IMR-90 (cell line): ENCODE data around the gene CREB5. TPM values are rescaled to one million over a fixed set of nuclear protein-coding genes. Genes with fewer than 3 reads are reported as not detected.

Experiments used
- ATAC-seq: fragments of 200-7000 bp; cut with Tn5 transposase; 2 replicates; pipeline ENCODE4 v1.9.1; 2020; ENCODE audit warnings: low read depth, mild to moderate bottlenecking, moderate library complexity
- BruUV-seq: library from RNA; stranded (reverse); fragments of 400-500 nt; replicated peaks from 2 replicates; lab custom pipeline; 2021; lab: Mats Ljungman, UMichigan
- CTCF ChIA-PET: fragments of 300-600 bp; formaldehyde crosslinking; extraction: SDS; loops from one replicate; lab custom pipeline; 2021; ENCODE audit warnings: antibody characterized with exemption; lab: Yijun Ruan, JAX
- POLR2A ChIA-PET: fragments of 300-600 bp; sonication (Branson Sonifier 250); formaldehyde crosslinking; loops from one replicate; lab custom pipeline; 2022; ENCODE audit warnings: antibody characterized with exemption; ENCODE audit not compliant: unreplicated experiment; lab: Charles Lee
- DNase-seq: peaks from one replicate; pipeline ENCODE4 v3.0.0; 2013
- H2AFZ ChIP-seq: replicated peaks from 2 replicates; pipeline ENCODE3; 2013; ENCODE audit warnings: low read length, mild to moderate bottlenecking; ENCODE audit not compliant: poor library complexity
- H2AK5ac ChIP-seq: 2 replicates; pipeline ENCODE4 v1.6.1; 2013; ENCODE audit warnings: low read depth, low read length, inconsistent platforms
- H2AK9ac ChIP-seq: replicated peaks from 2 replicates; pipeline ENCODE3; 2013; ENCODE audit warnings: mild to moderate bottlenecking, low read depth, low read length, moderate library complexity; ENCODE audit not compliant: poor library complexity
- H2BK120ac ChIP-seq: 2 replicates; pipeline ENCODE4 v1.6.1; 2013; ENCODE audit warnings: low read depth, low read length, inconsistent platforms
- H2BK15ac ChIP-seq: 3 replicates; pipeline ENCODE4 v1.6.1; 2013; ENCODE audit warnings: low read depth, low read length, inconsistent platforms
- H2BK20ac ChIP-seq: 2 replicates; pipeline ENCODE4 v1.6.1; 2013; ENCODE audit warnings: low read depth, mild to moderate bottlenecking, inconsistent platforms, low read length, moderate library complexity
- H2BK5ac ChIP-seq: 2 replicates; pipeline ENCODE4 v1.6.1; 2013; ENCODE audit warnings: mild to moderate bottlenecking, low read depth, low read length, inconsistent platforms; ENCODE audit not compliant: poor library complexity, severe bottlenecking
- H3K14ac ChIP-seq: replicated peaks from 2 replicates; pipeline ENCODE4 v1.6.1; 2013; ENCODE audit warnings: low read depth, low read length, inconsistent platforms
- H3K18ac ChIP-seq: 2 replicates; pipeline ENCODE4 v1.6.1; 2013; ENCODE audit warnings: low read depth, low read length, control low read depth
- H3K23ac ChIP-seq: 2 replicates; pipeline ENCODE4 v1.6.1; 2013; ENCODE audit warnings: low read depth, low read length, inconsistent platforms
- H3K27ac ChIP-seq: 2 replicates; pipeline ENCODE4 v1.5.1; 2013; ENCODE audit warnings: mild to moderate bottlenecking, control low read depth, low read length; ENCODE audit not compliant: insufficient read depth
- H3K27me3 ChIP-seq: 2 replicates; pipeline ENCODE4 v1.6.1; 2013; ENCODE audit warnings: low read length; ENCODE audit not compliant: control insufficient read depth, insufficient read depth
- H3K36me3 ChIP-seq: 2 replicates; pipeline ENCODE4 v1.6.1; 2013; ENCODE audit warnings: low read length, mixed read lengths; ENCODE audit not compliant: control insufficient read depth, insufficient read depth
- H3K4ac ChIP-seq: 2 replicates; pipeline ENCODE4 v1.6.1; 2013; ENCODE audit warnings: low read depth, low read length, inconsistent platforms
- H3K4me1 ChIP-seq: 2 replicates; pipeline ENCODE4 v1.6.1; 2013; ENCODE audit warnings: low read length, mixed read lengths; ENCODE audit not compliant: control insufficient read depth, insufficient read depth
- H3K4me2 ChIP-seq: 2 replicates; pipeline ENCODE4 v1.6.1; 2013; ENCODE audit warnings: low read depth, mild to moderate bottlenecking, control low read depth, low read length, moderate library complexity
- H3K4me3 ChIP-seq: 2 replicates; pipeline ENCODE4 v1.5.1; 2013; ENCODE audit warnings: low read depth, mild to moderate bottlenecking, control low read depth, low read length, moderate library complexity; ENCODE audit not compliant: insufficient read depth
- H3K56ac ChIP-seq: 2 replicates; pipeline ENCODE4 v1.6.1; 2013; ENCODE audit warnings: low read length, inconsistent platforms; ENCODE audit not compliant: insufficient read depth; ENCODE audit errors: extremely low read depth
- H3K79me1 ChIP-seq, 2 experiments: 2 replicates each; pipeline ENCODE4 v1.6.1; 2013; ENCODE audit warnings: low read length in 2 of 2, inconsistent platforms in 1 of 2, low read depth in 1 of 2
- H3K9ac ChIP-seq: 2 replicates; pipeline ENCODE4 v1.6.1; 2013; ENCODE audit warnings: low read depth, low read length, control low read depth
- H3K9me1 ChIP-seq: 2 replicates; pipeline ENCODE4 v1.6.1; 2013; ENCODE audit warnings: low read length, inconsistent platforms; ENCODE audit not compliant: insufficient read depth
- H3K9me3 ChIP-seq: 2 replicates; pipeline ENCODE4 v1.6.1; 2013; ENCODE audit warnings: low read length; ENCODE audit not compliant: control insufficient read depth, insufficient read depth
- H4K20me1 ChIP-seq: 2 replicates; pipeline ENCODE4 v1.6.1; 2013; ENCODE audit warnings: low read length, inconsistent platforms; ENCODE audit not compliant: insufficient read depth
- H4K5ac ChIP-seq: 2 replicates; pipeline ENCODE4 v1.6.1; 2013; ENCODE audit warnings: mild to moderate bottlenecking, low read depth, low read length, control low read depth
- H4K8ac ChIP-seq, 2 experiments: 2 replicates each; pipeline ENCODE4 v1.6.1; 2013; ENCODE audit warnings: low read depth in 2 of 2, low read length in 2 of 2, control low read depth in 1 of 2, inconsistent platforms in 1 of 2
- H4K91ac ChIP-seq: 2 replicates; pipeline ENCODE4 v1.6.1; 2013; ENCODE audit warnings: low read depth, low read length, inconsistent platforms; ENCODE audit not compliant: insufficient read depth
- BHLHE40 ChIP-seq: fragments of 150-350 bp; IDR thresholded peaks from 2 replicates; pipeline ENCODE4 v1.6.1; 2016; ENCODE audit warnings: mild to moderate bottlenecking, low read depth, low read length
- CHD1 ChIP-seq: IDR thresholded peaks from 2 replicates; pipeline ENCODE4 v1.6.1; 2012; ENCODE audit warnings: low read depth, low read length, improper control_type of control experiment
- ELK1 ChIP-seq: fragments of 150-350 bp; IDR thresholded peaks from 2 replicates; pipeline ENCODE4 v1.6.1; 2016; ENCODE audit warnings: low read depth, mild to moderate bottlenecking, low read length, moderate library complexity, borderline replicate concordance
- FOS ChIP-seq: fragments of 150-350 bp; IDR thresholded peaks from 2 replicates; pipeline ENCODE4 v1.6.1; 2016; ENCODE audit warnings: low read depth, low read length
- MXI1 ChIP-seq: IDR thresholded peaks from 2 replicates; pipeline ENCODE4 v1.6.1; 2012; ENCODE audit warnings: low read depth, mild to moderate bottlenecking, low read length, moderate library complexity, borderline replicate concordance
- NFE2L2 ChIP-seq: fragments of 150-350 bp; IDR thresholded peaks from 2 replicates; pipeline ENCODE4 v1.6.1; 2016; ENCODE audit warnings: low read depth, mild to moderate bottlenecking, low read length
- POLR2A ChIP-seq: IDR thresholded peaks from 2 replicates; pipeline ENCODE4 v1.6.1; 2012; ENCODE audit warnings: mild to moderate bottlenecking, low read depth, low read length
- RAD21 ChIP-seq: IDR thresholded peaks from 2 replicates; pipeline ENCODE4 v1.6.1; 2012; ENCODE audit warnings: low read length, improper control_type of control experiment
- RCOR1 ChIP-seq: IDR thresholded peaks from 2 replicates; pipeline ENCODE4 v1.6.1; 2012; ENCODE audit warnings: mild to moderate bottlenecking, low read length, improper control_type of control experiment; ENCODE audit not compliant: insufficient replicate concordance
- SMC3 ChIP-seq: fragments of 150-350 bp; IDR thresholded peaks from 2 replicates; pipeline ENCODE4 v1.6.1; 2016; ENCODE audit warnings: low read depth, mild to moderate bottlenecking, antibody characterized with exemption, low read length, moderate library complexity
- USF2 ChIP-seq: fragments of 150-350 bp; IDR thresholded peaks from 2 replicates; pipeline ENCODE4 v1.6.1; 2017; ENCODE audit warnings: mild to moderate bottlenecking, antibody characterized with exemption, low read length, low read depth
- WGBS, 2 experiments: methylation state at CpG; one replicate each; pipeline versions ENCODE4 v1.1.5 to v1.1.7; 2013; ENCODE audit warnings: missing lambda C conversion rate in 2 of 2; ENCODE audit not compliant: insufficient read length in 1 of 2; ENCODE audit errors: extremely low coverage in 2 of 2; 5-methylcytosine and 5-hydroxymethylcytosine counted together
- dilution Hi-C: fragments of 300-500 bp; cut with HindIII; formaldehyde crosslinking; loops from one replicate; pipeline ENCODE4 v1.14.3; 2018; ENCODE audit warnings: low sequenced_read_pairs; ENCODE audit not compliant: unreplicated experiment
- in situ Hi-C: fragments of 300-500 bp; cut with MboI; formaldehyde crosslinking; loops from 3 replicates; pipeline ENCODE4 v1.14.3; 2019; ENCODE audit warnings: low sequenced_read_pairs, inconsistent platforms, mixed read lengths
- intact Hi-C: fragments of 100-400 bp; cut with micrococcal nuclease; formaldehyde crosslinking; loops from 2 replicates; pipeline ENCODE4 v1.10.0; 2022
- polyA plus RNA-seq, 3 experiments: library from polyadenylated mRNA; depleted of rRNA; stranded (reverse); fragments of >200 nt; gene quantifications; 2 replicates each; pipeline ENCODE4 v1.2.3, GENCODE V29; 2012; ENCODE audit warnings: low replicate concordance in 1 of 3
- total RNA-seq: library from RNA; depleted of rRNA; stranded (reverse); fragments of >200 nt; gene quantifications from 2 replicates; pipeline ENCODE4 v1.2.3, GENCODE V29; 2012
- TF ChIP-seq, protein P1 (sequence below): conservative IDR thresholded peaks from 2 replicates; pipeline ENCODE4 v1.5.1; 2012; ENCODE audit warnings: mild to moderate bottlenecking, low read depth, low read length, improper control_type of control experiment

Gene CREB5
- total and polyA plus RNA-seq, 2 of the 4 experiments (the other 2 are of a cell fraction), result 7.3 to 13.1 TPM

DNA sequence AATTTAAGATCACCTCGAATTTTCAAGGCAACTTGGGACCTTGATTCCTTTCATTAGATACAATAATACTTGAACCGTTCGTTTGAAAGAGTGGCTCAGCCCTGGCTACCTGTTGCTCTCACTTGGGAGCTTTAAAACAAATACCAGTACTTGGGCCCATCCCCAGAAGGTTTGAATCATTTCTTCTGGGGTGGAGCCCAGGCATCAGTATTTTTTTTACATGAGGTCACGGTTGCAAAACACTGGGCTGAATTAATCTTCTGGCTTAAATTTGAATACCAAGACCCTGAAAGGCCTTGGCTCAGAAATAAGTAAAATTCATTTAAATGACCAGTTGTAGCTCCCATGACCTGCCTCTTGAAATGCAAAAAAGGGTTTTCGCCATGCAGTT lies 214.9 kb downstream of the CREB5 start:
- Histone ChIP-seq H3K56ac (no peak overlapping the region), H3K18ac (no peak overlapping the region), H3K9me1 (no peaks in the 10 kb centered on the region; the same call in 1 of the 2 replicates), H2AK5ac (no peak overlapping the region), H2BK20ac (no peak overlapping the region), H4K8ac (no peak overlapping the region), H3K4me1 (peaks cover 6% of the 10 kb centered on the region), H3K27me3 (no peaks in the 10 kb centered on the region), H3K79me1 (no peaks in the 10 kb centered on the region), H3K23ac (no peak overlapping the region), H2BK120ac (no peak overlapping the region), H3K14ac (no peak overlapping the region), H3K36me3 (no peaks in the 10 kb centered on the region), H4K91ac (no peak overlapping the region), H3K9me3 (no peaks in the 10 kb centered on the region), H2BK5ac (no peak overlapping the region), H3K4me3 (no peak overlapping the region), H4K20me1 (no peaks in the 10 kb centered on the region), H3K4ac (no peak overlapping the region), H3K9ac (no peak overlapping the region), H2AK9ac (no peak overlapping the region), H3K4me2 (no peak overlapping the region), H2BK15ac (no peak overlapping the region), H2AFZ (no peak overlapping the region), H3K27ac (no peak overlapping the region), H4K5ac (no peak overlapping the region)
- ATAC-seq (no peak), DNase-seq (no peak)
- ChIA-PET CTCF (no interaction called here), POLR2A (no interaction called here)
- no TSS peak for BruUV-seq
- WGBS, 2 experiments, result no CpG with 5 or more reads among the region's 5 CpGs
- TF ChIP-seq FOS (no peak), NFE2L2 (no peak), SMC3 (no peak), RAD21 (no peak), POLR2A (no peak), USF2 (no peak), BHLHE40 (no peak), RCOR1 (no peak), ELK1 (no peak), CHD1 (no peak), MXI1 (no peak)
- TF ChIP-seq, protein P1, sequence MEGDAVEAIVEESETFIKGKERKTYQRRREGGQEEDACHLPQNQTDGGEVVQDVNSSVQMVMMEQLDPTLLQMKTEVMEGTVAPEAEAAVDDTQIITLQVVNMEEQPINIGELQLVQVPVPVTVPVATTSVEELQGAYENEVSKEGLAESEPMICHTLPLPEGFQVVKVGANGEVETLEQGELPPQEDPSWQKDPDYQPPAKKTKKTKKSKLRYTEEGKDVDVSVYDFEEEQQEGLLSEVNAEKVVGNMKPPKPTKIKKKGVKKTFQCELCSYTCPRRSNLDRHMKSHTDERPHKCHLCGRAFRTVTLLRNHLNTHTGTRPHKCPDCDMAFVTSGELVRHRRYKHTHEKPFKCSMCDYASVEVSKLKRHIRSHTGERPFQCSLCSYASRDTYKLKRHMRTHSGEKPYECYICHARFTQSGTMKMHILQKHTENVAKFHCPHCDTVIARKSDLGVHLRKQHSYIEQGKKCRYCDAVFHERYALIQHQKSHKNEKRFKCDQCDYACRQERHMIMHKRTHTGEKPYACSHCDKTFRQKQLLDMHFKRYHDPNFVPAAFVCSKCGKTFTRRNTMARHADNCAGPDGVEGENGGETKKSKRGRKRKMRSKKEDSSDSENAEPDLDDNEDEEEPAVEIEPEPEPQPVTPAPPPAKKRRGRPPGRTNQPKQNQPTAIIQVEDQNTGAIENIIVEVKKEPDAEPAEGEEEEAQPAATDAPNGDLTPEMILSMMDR, result no peak
- dilution Hi-C loops, result no loop called here
- intact Hi-C loops, result loop anchor here (2.0 to 5.0 kb wide), 3 partner anchors 215 to 328 kb away; partner anchors contain the start of gene CREB5
- in situ Hi-C loops, result no loop called here
